ENCODE data around the gene NAV2.

The NAV2 gene

DNA sequence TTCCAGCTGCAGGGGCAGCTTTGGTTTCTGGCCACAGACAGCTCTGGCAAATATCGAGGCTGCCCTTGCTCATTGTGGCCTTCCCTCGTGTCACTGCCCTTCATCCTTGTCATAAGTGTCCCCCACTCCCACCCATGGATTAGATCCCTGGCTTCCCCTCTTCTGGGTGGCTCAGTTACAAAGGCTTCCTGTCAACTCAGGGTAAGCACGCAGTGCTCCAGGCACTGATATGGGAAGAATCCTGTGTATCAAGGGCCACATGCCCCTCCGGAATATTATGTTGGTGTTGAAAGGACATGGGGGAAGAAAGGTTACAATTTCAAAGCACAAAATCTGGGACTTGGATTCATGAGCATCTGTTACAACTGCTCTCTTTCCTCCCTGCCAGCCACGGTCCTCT is 319.5 kb downstream of the NAV2 start:
- H3K36me3 ChIP-seq (ENCODE audit: control insufficient read depth in 2 of 2, insufficient read depth in 2 of 2, low read length in 2 of 2): no peaks in the 10 kb centered on the region
- peaks cover 0 to 3% of the 10 kb centered on the region in 2 donors for H3K4me1 ChIP-seq (ENCODE audit: control insufficient read depth in 2 of 2, insufficient read depth in 2 of 2, low read length in 2 of 2)
- H3K4me3 ChIP-seq (ENCODE audit: low read length in 2 of 2): no peak overlapping the region
- no peak overlapping the region for H3K9ac ChIP-seq (ENCODE audit: low read depth in 1 of 2, low read length in 2 of 2)
- H3K9me3 ChIP-seq (ENCODE audit: control insufficient read depth in 2 of 2, low read length in 2 of 2): no peaks in the 10 kb centered on the region
- H3K27me3 ChIP-seq (ENCODE audit: control insufficient read depth in 2 of 2, insufficient read depth in 2 of 2, low read length in 2 of 2): no peaks in the 10 kb centered on the region
- no peak overlapping the region for H3K27ac ChIP-seq (ENCODE audit: low read depth in 2 of 2, low read length in 2 of 2)

DNA sequence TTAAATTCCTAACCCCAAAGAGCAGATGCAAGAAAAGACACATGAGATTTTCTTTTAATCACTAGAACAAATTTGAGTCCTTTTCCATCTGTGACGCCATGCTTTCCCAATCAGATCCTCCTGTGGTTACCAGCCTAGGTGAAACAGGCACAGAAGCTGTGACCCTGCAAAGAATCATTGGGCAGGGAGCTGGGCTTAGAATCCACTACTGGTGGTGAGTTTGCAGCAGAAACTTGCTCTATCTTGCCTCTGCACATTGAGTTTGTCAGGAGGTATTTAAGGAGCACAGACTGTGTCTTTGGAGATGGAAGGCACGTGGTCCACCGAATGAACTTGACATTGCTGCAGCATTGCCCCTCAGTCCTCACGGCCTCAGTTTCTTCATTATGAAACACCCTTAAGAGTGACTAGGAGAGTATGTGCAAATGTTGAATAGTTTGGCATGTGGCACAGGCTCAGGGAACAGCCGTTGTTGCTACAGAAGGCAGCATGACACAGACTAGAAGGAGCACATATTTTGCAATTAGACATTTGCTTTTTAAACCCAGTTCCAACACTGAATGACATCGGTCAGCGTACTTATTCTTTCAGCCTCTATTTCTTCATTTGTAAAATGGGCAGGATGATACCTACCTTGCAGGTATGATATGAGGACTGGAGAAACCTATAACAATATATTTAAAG is 320.1 kb downstream of the NAV2 start:
- no peaks in the 10 kb centered on the region for H3K9me3 ChIP-seq (ENCODE audit: control insufficient read depth in 2 of 2, low read length in 2 of 2)
- no peak overlapping the region for H3K27ac ChIP-seq (ENCODE audit: low read depth in 2 of 2, low read length in 2 of 2)
- no peak overlapping the region for H3K4me3 ChIP-seq (ENCODE audit: low read length in 2 of 2)
- no peaks in the 10 kb centered on the region for H3K4me1 ChIP-seq (ENCODE audit: control insufficient read depth in 2 of 2, insufficient read depth in 2 of 2, low read length in 2 of 2)
- no peaks in the 10 kb centered on the region for H3K36me3 ChIP-seq (ENCODE audit: control insufficient read depth in 2 of 2, insufficient read depth in 2 of 2, low read length in 2 of 2)
- H3K27me3 ChIP-seq (ENCODE audit: control insufficient read depth in 2 of 2, insufficient read depth in 2 of 2, low read length in 2 of 2): no peaks in the 10 kb centered on the region
- no peak overlapping the region for H3K9ac ChIP-seq (ENCODE audit: low read depth in 1 of 2, low read length in 2 of 2)

DNA sequence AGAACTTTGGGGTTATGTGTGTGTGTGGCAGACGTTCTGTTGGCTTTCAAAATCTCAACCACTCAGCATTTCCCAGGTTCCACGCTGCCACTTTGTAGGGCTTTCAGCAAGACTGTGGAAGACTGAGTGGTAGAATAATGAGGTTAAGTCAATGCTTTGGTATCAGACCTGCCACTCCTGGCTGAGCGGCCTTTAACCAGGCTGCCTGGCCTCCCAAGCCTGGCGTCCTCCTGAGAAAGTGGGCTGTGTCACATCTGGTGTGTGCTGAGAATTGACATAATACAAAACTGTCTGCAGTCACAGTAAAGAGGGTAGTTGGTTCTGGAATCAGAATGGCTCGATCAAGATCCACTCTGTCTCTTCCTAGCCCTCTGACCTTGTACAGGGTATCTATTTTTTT is 321.2 kb downstream of the NAV2 start:
- Histone ChIP-seq H3K27ac (ENCODE audit: low read depth in 2 of 2, low read length in 2 of 2) (no peak overlapping the region), H3K4me1 (ENCODE audit: control insufficient read depth in 2 of 2, insufficient read depth in 2 of 2, low read length in 2 of 2) (no peaks in the 10 kb centered on the region), H3K27me3 (ENCODE audit: control insufficient read depth in 2 of 2, insufficient read depth in 2 of 2, low read length in 2 of 2) (no peaks in the 10 kb centered on the region), H3K4me3 (ENCODE audit: low read length in 2 of 2) (no peak overlapping the region), H3K36me3 (ENCODE audit: control insufficient read depth in 2 of 2, insufficient read depth in 2 of 2, low read length in 2 of 2) (no peaks in the 10 kb centered on the region), H3K9me3 (ENCODE audit: control insufficient read depth in 2 of 2, low read length in 2 of 2) (no peaks in the 10 kb centered on the region), H3K9ac (ENCODE audit: low read depth in 1 of 2, low read length in 2 of 2) (no peak overlapping the region)

DNA sequence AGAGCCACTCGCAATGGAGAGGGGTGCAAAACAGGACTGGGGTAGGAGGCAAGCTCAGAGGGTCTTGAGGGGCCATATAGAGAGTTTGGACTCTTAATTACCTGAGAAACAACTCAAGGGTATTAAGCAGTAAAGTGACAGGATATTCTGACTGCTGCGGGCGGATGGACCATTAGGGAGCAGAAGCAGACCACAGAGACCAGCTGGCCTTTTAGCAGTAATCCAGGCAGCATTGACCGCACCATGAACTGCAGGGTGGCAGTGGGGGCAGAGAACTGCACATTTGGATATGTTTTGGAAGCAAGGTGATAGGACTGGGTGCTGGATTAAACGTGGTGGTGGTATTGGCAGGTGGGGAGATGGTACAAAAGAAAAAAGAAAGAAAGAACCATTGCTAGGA is 322.3 kb downstream of the NAV2 start:
- Histone ChIP-seq H3K9me3 (ENCODE audit: control insufficient read depth in 2 of 2, low read length in 2 of 2) (no peaks in the 10 kb centered on the region), H3K9ac (ENCODE audit: low read depth in 1 of 2, low read length in 2 of 2) (no peak overlapping the region), H3K4me3 (ENCODE audit: low read length in 2 of 2) (no peak overlapping the region), H3K27me3 (ENCODE audit: control insufficient read depth in 2 of 2, insufficient read depth in 2 of 2, low read length in 2 of 2) (no peaks in the 10 kb centered on the region), H3K27ac (ENCODE audit: low read depth in 2 of 2, low read length in 2 of 2) (no peak overlapping the region), H3K4me1 (ENCODE audit: control insufficient read depth in 2 of 2, insufficient read depth in 2 of 2, low read length in 2 of 2) (no peaks in the 10 kb centered on the region), H3K36me3 (ENCODE audit: control insufficient read depth in 2 of 2, insufficient read depth in 2 of 2, low read length in 2 of 2) (no peaks in the 10 kb centered on the region)

DNA sequence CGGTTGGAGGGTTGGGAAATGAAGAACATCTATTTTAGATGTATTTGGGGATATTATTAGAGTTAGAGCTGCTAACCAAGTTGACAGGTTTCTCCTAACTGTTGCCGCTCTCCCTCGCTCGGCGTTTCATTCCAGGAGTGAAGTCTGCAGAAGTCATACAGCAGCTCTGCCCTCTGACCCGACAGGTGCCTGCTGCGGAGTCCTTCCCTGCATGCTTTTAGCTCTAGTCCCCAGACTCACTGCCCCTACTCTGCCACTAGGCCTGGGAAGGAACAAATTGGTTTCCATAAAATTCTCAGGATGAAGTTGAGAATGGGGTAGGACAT is 322.7 kb downstream of the NAV2 start:
- Histone ChIP-seq H3K4me1 (ENCODE audit: control insufficient read depth in 2 of 2, insufficient read depth in 2 of 2, low read length in 2 of 2) (no peaks in the 10 kb centered on the region), H3K9me3 (ENCODE audit: control insufficient read depth in 2 of 2, low read length in 2 of 2) (no peaks in the 10 kb centered on the region), H3K36me3 (ENCODE audit: control insufficient read depth in 2 of 2, insufficient read depth in 2 of 2, low read length in 2 of 2) (no peaks in the 10 kb centered on the region), H3K9ac (ENCODE audit: low read depth in 1 of 2, low read length in 2 of 2) (no peak overlapping the region), H3K27ac (ENCODE audit: low read depth in 2 of 2, low read length in 2 of 2) (no peak overlapping the region), H3K4me3 (ENCODE audit: low read length in 2 of 2) (no peak overlapping the region), H3K27me3 (ENCODE audit: control insufficient read depth in 2 of 2, insufficient read depth in 2 of 2, low read length in 2 of 2) (no peaks in the 10 kb centered on the region)

DNA sequence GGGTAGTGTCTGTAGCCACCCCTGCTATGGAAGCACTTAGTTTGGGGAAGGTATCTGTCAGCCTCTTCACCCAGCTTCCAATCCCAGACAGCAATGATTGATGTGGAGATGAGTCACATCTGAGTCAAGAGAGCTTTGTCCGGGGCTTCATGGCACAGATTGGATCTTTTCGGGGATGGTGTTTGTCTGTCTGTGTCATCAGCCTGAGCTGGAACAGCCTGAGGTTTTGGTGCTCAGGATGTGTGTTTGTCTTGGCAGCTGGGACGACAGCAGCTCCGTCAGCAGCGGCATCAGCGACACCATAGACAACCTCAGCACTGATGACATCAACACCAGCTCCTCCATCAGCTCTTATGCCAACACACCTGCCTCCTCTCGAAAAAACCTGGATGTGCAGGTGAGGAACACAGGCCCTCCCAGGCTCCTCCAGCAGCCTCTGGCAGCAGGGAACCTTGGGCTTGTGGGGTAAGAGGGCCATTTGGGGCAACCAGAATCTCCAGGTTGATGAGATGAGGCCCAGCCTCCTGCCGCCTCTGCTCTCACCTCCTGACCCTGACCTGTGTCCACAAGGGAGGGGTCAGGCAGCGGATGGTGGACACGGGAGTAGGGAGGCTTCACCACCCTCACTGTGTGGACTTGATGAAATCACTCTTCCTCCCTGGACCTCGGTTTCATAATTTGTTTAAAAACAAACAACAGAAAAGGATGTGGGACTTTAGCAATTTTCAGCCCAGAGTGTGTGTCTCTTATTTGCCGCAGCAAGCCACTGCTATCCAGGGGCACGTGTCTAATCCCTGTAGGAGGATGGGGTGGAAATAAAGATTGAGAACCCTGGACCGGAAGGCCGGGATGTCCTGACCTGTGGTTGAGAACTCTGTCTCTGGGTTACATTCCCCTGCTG is 323.3 kb downstream of the NAV2 start:
- Histone ChIP-seq H3K4me1 (ENCODE audit: control insufficient read depth in 2 of 2, insufficient read depth in 2 of 2, low read length in 2 of 2) (no peaks in the 10 kb centered on the region), H3K27ac (ENCODE audit: low read depth in 2 of 2, low read length in 2 of 2) (no peak overlapping the region), H3K9ac (ENCODE audit: low read depth in 1 of 2, low read length in 2 of 2) (no peak overlapping the region), H3K4me3 (ENCODE audit: low read length in 2 of 2) (no peak overlapping the region), H3K9me3 (ENCODE audit: control insufficient read depth in 2 of 2, low read length in 2 of 2) (no peaks in the 10 kb centered on the region), H3K36me3 (ENCODE audit: control insufficient read depth in 2 of 2, insufficient read depth in 2 of 2, low read length in 2 of 2) (no peaks in the 10 kb centered on the region), H3K27me3 (ENCODE audit: control insufficient read depth in 2 of 2, insufficient read depth in 2 of 2, low read length in 2 of 2) (no peaks in the 10 kb centered on the region)

DNA sequence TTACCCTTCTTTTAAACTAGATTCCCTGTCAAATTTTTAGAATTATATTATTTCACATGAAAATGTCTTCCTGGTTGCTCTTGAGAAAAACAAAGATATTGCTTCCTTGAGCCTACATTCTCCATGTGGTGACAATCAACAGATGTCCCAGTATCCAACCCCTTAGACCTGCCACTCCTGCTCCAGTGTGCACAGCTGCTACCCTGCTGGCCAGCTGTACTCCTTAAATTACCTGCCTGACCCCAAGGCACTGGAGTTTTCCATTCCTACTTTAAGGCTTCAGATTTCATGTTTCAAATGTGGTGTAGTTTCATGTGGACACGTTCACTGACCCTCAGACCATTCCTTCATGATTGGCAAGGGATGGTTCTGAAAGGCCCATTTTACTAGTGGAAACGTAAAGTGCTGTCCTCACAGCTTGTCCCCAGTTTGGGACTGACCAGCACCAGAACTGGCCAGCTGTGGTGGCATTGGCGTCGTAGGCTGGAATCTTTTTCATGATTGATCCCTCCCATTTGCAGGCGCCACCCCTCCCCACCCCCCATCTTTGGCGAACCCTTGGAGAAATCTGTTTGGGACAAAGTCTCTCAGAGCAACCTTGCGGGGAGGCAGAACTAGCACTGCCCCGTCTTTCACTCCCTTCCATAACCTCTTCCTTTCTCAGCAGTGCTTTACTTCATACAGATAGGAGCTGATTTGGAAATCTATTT is 324.1 kb downstream of the NAV2 start:
- Histone ChIP-seq H3K9me3 (ENCODE audit: control insufficient read depth in 2 of 2, low read length in 2 of 2) (no peaks in the 10 kb centered on the region), H3K36me3 (ENCODE audit: control insufficient read depth in 2 of 2, insufficient read depth in 2 of 2, low read length in 2 of 2) (no peaks in the 10 kb centered on the region), H3K27ac (ENCODE audit: low read depth in 2 of 2, low read length in 2 of 2) (no peak overlapping the region), H3K4me3 (ENCODE audit: low read length in 2 of 2) (no peak overlapping the region), H3K27me3 (ENCODE audit: control insufficient read depth in 2 of 2, insufficient read depth in 2 of 2, low read length in 2 of 2) (no peaks in the 10 kb centered on the region), H3K4me1 (ENCODE audit: control insufficient read depth in 2 of 2, insufficient read depth in 2 of 2, low read length in 2 of 2) (no peaks in the 10 kb centered on the region), H3K9ac (ENCODE audit: low read depth in 1 of 2, low read length in 2 of 2) (no peak overlapping the region)

DNA sequence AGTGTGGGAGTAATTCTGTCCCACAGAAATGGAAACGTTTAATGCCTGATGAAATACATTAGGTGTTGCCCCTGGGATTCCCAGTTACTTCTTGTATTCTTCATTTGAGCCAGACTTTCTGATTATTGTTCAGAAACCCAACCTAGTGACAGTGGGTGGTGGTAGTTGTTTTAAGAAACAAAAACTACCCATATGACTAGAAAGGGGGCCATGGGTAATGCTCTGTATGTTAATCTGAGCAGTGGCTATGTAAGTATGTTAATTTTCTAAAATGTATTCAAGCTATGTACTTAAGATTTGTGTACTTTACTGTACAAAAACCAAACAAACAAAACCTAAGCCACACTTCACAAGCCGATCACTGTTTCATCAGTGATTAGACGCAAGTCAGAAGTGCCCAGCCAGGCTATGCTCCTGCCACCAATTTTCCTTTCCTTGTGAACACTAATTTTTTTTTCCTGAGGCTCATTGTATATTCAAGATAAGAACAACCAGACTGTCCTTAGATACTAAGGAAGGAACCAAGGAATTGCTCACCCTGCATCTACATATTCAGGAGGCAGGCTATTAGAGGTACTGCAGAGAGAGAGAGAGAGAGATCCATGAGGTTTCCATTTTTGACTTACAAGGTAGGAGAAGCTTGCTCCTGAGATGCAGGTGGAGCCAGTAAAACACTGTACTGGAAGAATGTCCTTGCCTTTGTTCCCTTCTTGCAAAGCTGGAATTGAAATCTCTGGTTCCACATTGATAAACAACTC is 324.9 kb downstream of the NAV2 start:
- Histone ChIP-seq H3K27me3 (ENCODE audit: control insufficient read depth in 2 of 2, insufficient read depth in 2 of 2, low read length in 2 of 2) (no peaks in the 10 kb centered on the region), H3K36me3 (ENCODE audit: control insufficient read depth in 2 of 2, insufficient read depth in 2 of 2, low read length in 2 of 2) (no peaks in the 10 kb centered on the region), H3K4me1 (ENCODE audit: control insufficient read depth in 2 of 2, insufficient read depth in 2 of 2, low read length in 2 of 2) (no peaks in the 10 kb centered on the region), H3K27ac (ENCODE audit: low read depth in 2 of 2, low read length in 2 of 2) (no peak overlapping the region), H3K9ac (ENCODE audit: low read depth in 1 of 2, low read length in 2 of 2) (no peak overlapping the region), H3K9me3 (ENCODE audit: control insufficient read depth in 2 of 2, low read length in 2 of 2) (no peaks in the 10 kb centered on the region), H3K4me3 (ENCODE audit: low read length in 2 of 2) (no peak overlapping the region)

DNA sequence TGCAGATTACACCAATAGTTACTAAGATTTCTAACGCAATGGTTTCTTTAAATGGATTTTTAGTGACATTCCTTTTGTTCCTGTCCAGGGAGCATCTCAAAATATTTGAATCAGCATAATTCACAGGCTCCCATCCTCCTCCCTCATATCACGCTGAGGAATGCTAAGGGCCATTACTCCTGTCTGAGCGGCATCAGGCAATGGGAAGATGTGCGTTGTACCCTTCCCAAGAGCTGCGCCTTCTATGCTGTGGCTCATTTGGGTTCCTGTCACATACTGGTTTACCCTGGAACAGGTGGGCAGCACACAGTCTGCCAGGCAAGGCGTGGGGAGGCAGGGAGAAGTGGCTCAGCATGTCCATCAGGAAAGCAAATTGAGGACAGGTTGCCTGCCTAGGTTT is 325.8 kb downstream of the NAV2 start:
- H3K9ac ChIP-seq (ENCODE audit: low read depth in 1 of 2, low read length in 2 of 2): no peak overlapping the region
- no peak overlapping the region for H3K4me3 ChIP-seq (ENCODE audit: low read length in 2 of 2)
- H3K4me1 ChIP-seq (ENCODE audit: control insufficient read depth in 2 of 2, insufficient read depth in 2 of 2, low read length in 2 of 2): no peaks in the 10 kb centered on the region
- H3K9me3 ChIP-seq (ENCODE audit: control insufficient read depth in 2 of 2, low read length in 2 of 2): no peaks in the 10 kb centered on the region
- H3K27ac ChIP-seq (ENCODE audit: low read depth in 2 of 2, low read length in 2 of 2): no peak overlapping the region
- H3K36me3 ChIP-seq (ENCODE audit: control insufficient read depth in 2 of 2, insufficient read depth in 2 of 2, low read length in 2 of 2): no peaks in the 10 kb centered on the region
- no peaks in the 10 kb centered on the region for H3K27me3 ChIP-seq (ENCODE audit: control insufficient read depth in 2 of 2, insufficient read depth in 2 of 2, low read length in 2 of 2)

Data from mucosa of rectum (tissue), 2 donors.